Measurements from ENCODE around the gene ZFP69.
"Not testable (repeated sequence)": the region's sequence is repeated elsewhere in the genome, so short reads cannot be mapped to it uniquely, and the experiment has no call there.

The ZFP69 gene

GRCh38 chr1:40476924-40477677, at the start of gene ZFP69:
ZFP69 (plus strand) TSS chr1:40477290; CDS start chr1:40479362, 2,072 bp downstream.
- FAIRE-seq, result no peak

GRCh38 chr1:40431385-40431784, 45.7 kb upstream of the ZFP69 start:
- no peak for FAIRE-seq

GRCh38 chr1:40432644-40433390, 44.3 kb upstream of the ZFP69 start:
- no peak for FAIRE-seq

GRCh38 chr1:40435471-40435870, 41.6 kb upstream of the ZFP69 start:
- no peak for FAIRE-seq

- FAIRE-seq, result no peak
Measured at GRCh38 chr1:40435876-40436275, 41.2 kb upstream of the ZFP69 start.

GRCh38 chr1:40438391-40439015, 38.6 kb upstream of the ZFP69 start:
- FAIRE-seq, result no peak

- no peak for FAIRE-seq
Measured at GRCh38 chr1:40439247-40439646, 37.8 kb upstream of the ZFP69 start.

- no peak for FAIRE-seq
Measured at GRCh38 chr1:40449684-40450494, 27.2 kb upstream of the ZFP69 start, which contains the start of gene ZFP69B. ZFP69B (plus strand) TSS chr1:40450476; CDS start chr1:40450962, 486 bp downstream.

- no peak for FAIRE-seq
Measured at GRCh38 chr1:40450495-40451237, 26.4 kb upstream of the ZFP69 start.

- FAIRE-seq, result no peak
Measured at GRCh38 chr1:40451238-40451585, 25.9 kb upstream of the ZFP69 start.

- no peak for FAIRE-seq
Measured at GRCh38 chr1:40454873-40455272, 22.2 kb upstream of the ZFP69 start.

- FAIRE-seq, result no peak
Measured at GRCh38 chr1:40462956-40463590, 14.0 kb upstream of the ZFP69 start.

GRCh38 chr1:40469327-40469726, 7.8 kb upstream of the ZFP69 start:
- FAIRE-seq, result no peak

- FAIRE-seq, result no peak
Measured at GRCh38 chr1:40475268-40475667, 1.8 kb upstream of the ZFP69 start.

- FAIRE-seq, result no peak
Measured at GRCh38 chr1:40477678-40478053, 576 bp downstream of the ZFP69 start.

- FAIRE-seq, result no peak
Measured at GRCh38 chr1:40478276-40478675, 1.2 kb downstream of the ZFP69 start.

- FAIRE-seq, result no peak
Measured at GRCh38 chr1:40479156-40479555, 2.1 kb downstream of the ZFP69 start.

- FAIRE-seq, result no peak
Measured at GRCh38 chr1:40495315-40495903, 18.3 kb downstream of the ZFP69 start.

GRCh38 chr1:40502651-40503050, 25.6 kb downstream of the ZFP69 start:
- not testable (repeated sequence) for FAIRE-seq

GRCh38 chr1:40507973-40508372, 30.9 kb downstream of the ZFP69 start:
- FAIRE-seq, result no peak
